HG03108 (cell line): ENCODE data around the gene JAML.
"Not testable (repeated sequence)": the region's sequence is repeated elsewhere in the genome, so short reads cannot be mapped to it uniquely, and the experiment has no call there.

Source experiments
- ATAC-seq: cut with Tn5 transposase; IDR thresholded peaks from one replicate; pipeline ENCODE4 v1.9.1; 2021; ENCODE audit warnings: moderate library complexity; ENCODE audit not compliant: unreplicated experiment

Gene JAML

GRCh38 chr11:118199135-118199534 lies 25.7 kb downstream of the JAML start:
- no peak for ATAC-seq

- ATAC-seq, result no peak
Observed at GRCh38 chr11:118198370-118198769, 26.4 kb downstream of the JAML start.

DNA sequence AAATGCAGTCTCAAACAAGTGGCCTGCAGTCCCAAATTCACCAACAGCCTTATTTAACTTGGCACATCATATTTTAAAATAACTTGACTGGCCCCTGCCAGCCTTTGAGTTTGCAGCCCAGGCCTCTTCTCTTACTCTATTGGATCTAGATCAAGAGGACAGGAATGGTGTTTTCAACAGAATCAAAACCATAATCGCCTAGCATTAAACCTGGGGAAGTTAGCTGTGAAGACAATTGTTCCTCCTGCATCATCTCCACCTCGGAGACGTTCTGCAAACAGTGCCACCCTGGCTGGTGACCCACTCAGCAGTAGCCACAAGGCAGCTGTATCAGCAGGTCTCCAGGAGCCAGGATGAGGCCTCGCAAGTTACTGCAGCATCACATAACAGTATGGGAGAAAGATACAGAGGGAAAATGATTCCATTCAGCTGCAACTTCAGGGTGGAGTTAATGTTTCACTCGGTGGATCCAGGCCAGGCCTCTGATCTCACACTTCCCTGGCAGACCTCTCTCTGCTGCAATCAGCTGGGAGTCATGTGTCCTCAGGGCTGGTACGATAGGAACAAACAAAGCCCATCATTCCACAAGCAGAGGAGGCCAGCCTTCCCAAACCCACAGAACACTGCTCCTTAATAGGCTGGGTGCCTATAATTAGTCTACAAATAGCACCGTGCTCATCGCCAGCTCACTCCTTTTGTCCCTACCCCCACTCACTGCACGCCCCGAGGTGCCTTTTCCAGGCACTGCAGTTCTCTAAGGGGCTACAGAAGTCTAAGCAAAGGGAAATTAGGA lies 29.8 kb downstream of the JAML start:
- ATAC-seq, result no peak

DNA sequence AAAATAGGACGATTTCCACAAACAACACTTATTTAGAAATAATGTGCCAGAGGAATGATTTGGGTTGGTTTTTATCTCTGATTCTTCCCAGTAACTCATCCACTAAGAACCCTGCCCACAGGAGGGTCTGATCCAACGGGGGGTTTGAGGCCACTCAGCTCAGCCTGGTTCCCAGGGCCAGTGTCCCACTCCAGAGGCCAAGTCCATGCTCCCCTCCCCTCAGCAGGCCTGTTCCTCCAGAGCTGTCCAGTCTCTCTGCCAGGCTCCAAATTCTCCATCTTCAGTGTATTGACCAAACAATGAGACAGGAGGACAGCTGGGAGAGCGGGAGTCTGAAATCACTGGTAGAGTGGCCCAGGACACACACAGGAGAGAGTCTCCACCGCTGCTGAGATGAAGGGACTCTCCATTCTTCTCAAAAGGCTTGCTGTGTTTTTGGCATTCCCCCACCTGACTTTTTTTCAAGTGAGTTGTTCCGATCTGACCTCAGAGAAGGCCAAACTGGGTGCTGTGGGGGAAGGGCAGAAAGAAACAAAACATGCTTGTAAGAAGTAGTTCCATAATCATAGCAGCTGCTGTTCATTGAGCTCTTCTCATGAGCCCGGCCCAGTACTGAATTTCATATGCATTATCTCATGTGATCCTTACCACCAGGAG lies 30.8 kb downstream of the JAML start:
- no peak for ATAC-seq

DNA sequence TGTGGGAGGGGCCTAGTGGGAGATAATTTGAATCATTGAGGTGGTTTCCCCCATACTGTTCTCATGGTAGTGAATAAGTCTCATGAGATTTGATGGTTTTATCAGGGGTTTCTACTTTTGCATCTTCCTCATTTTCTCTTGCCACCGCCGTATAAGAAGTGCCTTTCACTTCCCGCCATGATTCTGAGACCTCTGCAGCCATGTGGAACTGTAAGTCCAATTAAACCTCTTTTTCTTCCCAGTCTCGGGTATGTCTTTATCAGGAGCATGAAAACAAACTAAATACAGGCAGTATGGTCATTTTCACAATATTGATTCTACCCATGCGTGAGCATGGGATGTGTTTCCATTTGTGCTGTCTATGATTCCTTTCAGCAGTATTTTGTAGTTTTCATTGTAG lies 32.0 kb downstream of the JAML start:
- not testable (repeated sequence) for ATAC-seq

- ATAC-seq, result not testable (repeated sequence)
Observed at GRCh38 chr11:118190942-118191506, 33.8 kb downstream of the JAML start.

GRCh38 chr11:118186346-118187107 lies 38.3 kb downstream of the JAML start:
- ATAC-seq, result no peak

DNA sequence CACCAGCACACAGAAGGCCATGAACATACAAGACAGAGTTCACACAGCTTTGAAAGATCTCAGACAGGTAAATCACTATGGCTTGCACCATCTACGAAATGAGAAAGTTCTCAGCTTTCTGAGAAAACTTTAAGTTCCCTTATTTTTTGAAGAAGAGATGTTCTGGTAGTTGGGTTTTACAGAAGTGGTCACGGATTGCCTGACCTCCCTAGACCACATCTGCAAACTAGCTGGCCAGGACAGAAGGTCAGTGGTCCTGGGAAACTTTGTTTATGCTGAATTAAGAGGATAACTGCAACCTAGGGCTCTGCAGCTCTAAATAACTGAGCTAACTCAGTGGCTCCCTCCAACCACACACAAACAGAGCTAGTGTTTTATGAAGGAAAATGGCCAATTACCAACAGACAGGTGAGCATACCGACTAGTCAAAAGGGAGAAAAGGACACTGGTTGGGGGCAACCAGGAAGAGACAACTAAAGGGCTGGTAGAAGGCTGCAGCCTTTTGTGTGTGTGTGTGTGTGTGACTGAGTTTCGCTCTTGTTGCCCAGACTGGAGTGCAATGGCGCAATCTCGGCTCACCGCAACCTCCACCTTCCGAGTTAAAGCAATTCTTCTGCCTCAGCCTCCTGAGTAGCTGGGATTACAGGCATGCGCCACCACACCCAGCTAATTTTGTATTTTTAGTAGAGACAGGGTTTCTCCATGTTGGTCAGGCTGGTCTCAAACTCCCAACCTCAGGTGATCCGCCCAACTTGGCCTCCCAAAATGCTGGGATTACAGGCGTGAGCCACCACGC lies 39.8 kb downstream of the JAML start:
- ATAC-seq, result no peak

DNA sequence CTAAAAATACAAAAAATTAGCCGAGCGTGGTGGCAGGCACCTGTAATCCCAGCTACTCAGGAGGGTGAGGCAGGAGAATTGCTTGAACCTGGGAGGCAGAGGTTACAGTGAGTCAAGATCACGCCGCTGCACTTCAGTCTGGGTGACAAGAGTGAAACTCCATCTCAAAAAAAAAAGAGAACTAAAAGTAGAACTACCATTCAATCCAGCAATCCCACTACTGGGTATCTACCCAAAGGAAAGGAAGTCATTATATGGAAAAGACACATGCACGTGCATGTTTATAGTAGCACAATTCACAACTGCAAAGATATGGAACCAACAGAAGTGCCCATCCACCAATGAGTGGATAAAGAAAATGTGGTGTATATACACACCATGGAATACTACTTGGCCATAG lies 41.1 kb downstream of the JAML start:
- ATAC-seq, result not testable (repeated sequence)

GRCh38 chr11:118180300-118180703 lies 44.5 kb downstream of the JAML start:
- ATAC-seq, result no peak

DNA sequence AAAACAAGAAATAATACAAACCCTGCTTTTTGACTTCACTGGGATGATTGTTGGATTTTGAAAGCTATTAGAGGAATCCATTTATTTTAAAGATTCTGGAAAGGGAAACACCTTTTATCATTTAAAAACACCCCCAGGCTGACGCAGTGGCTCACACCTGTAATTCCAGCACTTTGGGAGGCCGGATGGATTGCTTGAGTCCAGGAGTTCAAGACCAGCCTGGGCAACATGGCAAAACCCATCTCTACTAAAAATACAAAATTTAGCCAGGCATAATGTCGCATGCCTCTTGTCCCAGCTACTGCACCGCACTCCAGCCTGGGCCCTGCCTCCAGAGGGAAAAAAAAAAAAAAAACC lies 48.1 kb downstream of the JAML start:
- no peak for ATAC-seq

- ATAC-seq, result no peak
Observed at GRCh38 chr11:118175993-118176777, 48.6 kb downstream of the JAML start, which contains the start of gene SCN2B. Gene SCN2B (minus strand): TSS chr11:118176639. CDS start chr11:118176431, 208 bp downstream.

GRCh38 chr11:118175031-118175992 lies 49.5 kb downstream of the JAML start:
- no peak for ATAC-seq

- ATAC-seq, result no peak
Observed at GRCh38 chr11:118174006-118174567, 50.7 kb downstream of the JAML start.

- ATAC-seq, result no peak
Observed at GRCh38 chr11:118172356-118172755, 52.5 kb downstream of the JAML start.

GRCh38 chr11:118171269-118172062 lies 53.3 kb downstream of the JAML start:
- ATAC-seq, result no peak

- ATAC-seq, result no peak
Observed at GRCh38 chr11:118170882-118171268, 53.9 kb downstream of the JAML start.

DNA sequence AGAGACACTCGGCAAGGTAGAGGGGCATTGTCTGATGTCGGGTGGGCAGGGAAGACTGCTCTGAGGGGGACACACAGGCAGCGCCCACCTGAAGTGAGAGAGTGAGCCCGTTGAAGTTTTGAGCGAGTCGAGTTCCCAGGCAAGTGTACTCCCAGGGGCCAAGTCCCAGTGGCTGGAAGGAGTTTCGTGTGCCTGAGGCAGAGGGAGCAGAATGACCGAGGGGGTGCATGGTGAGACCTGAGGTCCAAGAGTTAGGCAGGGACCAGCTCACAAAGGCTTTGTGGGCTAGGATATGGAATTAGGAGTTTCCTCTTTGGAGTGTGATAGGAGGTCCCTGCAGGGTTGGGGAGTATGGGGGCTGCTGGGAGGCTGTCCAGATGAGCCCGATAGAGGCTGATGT lies 54.6 kb downstream of the JAML start:
- no peak for ATAC-seq
